CD4-positive, CD25-positive, alpha-beta regulatory T cell (primary cell): ENCODE measurements around the gene HOXB2. TPM values are rescaled to one million over a fixed set of nuclear protein-coding genes. Genes with fewer than 3 reads are reported as not detected.

ENCODE experiments used
- ATAC-seq, 2 donors: fragments of 150-1000 bp; cut with Tn5 transposase; one replicate each; pipeline ENCODE4 v1.10.0; 2021; ENCODE audit warnings: low read depth in 2 of 2, moderate number of reproducible peaks in 2 of 2, moderate library complexity in 1 of 2
- DNase-seq, 3 donors: peaks; one replicate each; pipeline versions ENCODE4 v3.0.0 to v3.0.0-alpha.2; 2012 to 2022; ENCODE audit warnings: mixed read lengths in 1 of 3
- H3K27ac ChIP-seq: one replicate; pipeline ENCODE4 v1.7.0; 2013; ENCODE audit warnings: mild to moderate bottlenecking, low read length; ENCODE audit not compliant: insufficient read depth, poor library complexity, severe bottlenecking
- H3K27me3 ChIP-seq: one replicate; pipeline ENCODE4 v1.7.0; 2013; ENCODE audit warnings: low read length; ENCODE audit not compliant: control insufficient read depth, insufficient read depth
- H3K36me3 ChIP-seq: one replicate; pipeline ENCODE4 v1.7.0; 2013; ENCODE audit warnings: mild to moderate bottlenecking, low read length, moderate library complexity; ENCODE audit not compliant: control insufficient read depth, insufficient read depth
- H3K4me1 ChIP-seq: 2 replicates; pipeline ENCODE4 v1.7.0; 2013; ENCODE audit warnings: mild to moderate bottlenecking, low read length; ENCODE audit not compliant: insufficient read depth, control insufficient read depth, poor library complexity, severe bottlenecking
- H3K4me3 ChIP-seq: one replicate; pipeline ENCODE4 v1.7.0; 2013; ENCODE audit warnings: low read depth, mild to moderate bottlenecking, low read length, moderate library complexity
- H3K9me3 ChIP-seq, 2 experiments: 1 replicate in 1 of 2; 2 replicates in 1 of 2; pipeline ENCODE4 v1.7.0; 2013; ENCODE audit warnings: low read length in 2 of 2, mild to moderate bottlenecking in 1 of 2, moderate library complexity in 1 of 2; ENCODE audit not compliant: control insufficient read depth in 2 of 2
- H3K27ac Mint-ChIP-seq, 3 donors: one replicate each; pipeline ENCODE4 v1.8.0; 2020 to 2022; ENCODE audit warnings: mild to moderate bottlenecking in 3 of 3, mixed read lengths in 3 of 3, moderate library complexity in 2 of 3
- H3K27me3 Mint-ChIP-seq: one replicate; pipeline ENCODE4 v1.8.0; 2022; ENCODE audit warnings: mild to moderate bottlenecking, mixed read lengths
- H3K36me3 Mint-ChIP-seq: one replicate; pipeline ENCODE4 v1.8.0; 2020; ENCODE audit warnings: mixed read lengths
- H3K4me1 Mint-ChIP-seq, 4 donors: one replicate each; pipeline ENCODE4 v1.8.0; 2020 to 2022; ENCODE audit warnings: mixed read lengths in 4 of 4, mild to moderate bottlenecking in 1 of 4
- H3K4me3 Mint-ChIP-seq, 4 donors: one replicate each; pipeline ENCODE4 v1.8.0; 2020 to 2022; ENCODE audit warnings: mild to moderate bottlenecking in 4 of 4, mixed read lengths in 4 of 4, moderate library complexity in 3 of 4
- H3K9me3 Mint-ChIP-seq, 7 donors: one replicate each; pipeline ENCODE4 v1.8.0; 2020 to 2022; ENCODE audit warnings: mixed read lengths in 7 of 7, mild to moderate bottlenecking in 3 of 7, moderate library complexity in 2 of 7
- polyA plus RNA-seq, 4 donors: library from polyadenylated mRNA; unstranded; fragments of 300-500 nt; fragmentation: Illumina TruSeq; gene quantifications; one replicate each; pipeline ENCODE4 v1.2.3, GENCODE V29; 2021
- total RNA-seq: library from RNA; stranded (reverse); gene quantifications from one replicate; pipeline ENCODE4 v1.2.3, GENCODE V29; 2022

The HOXB2 gene
- total and polyA plus RNA-seq, 5 donors from 2014 or later = 19.1 to 42.4 (median 31.1) TPM

DNA sequence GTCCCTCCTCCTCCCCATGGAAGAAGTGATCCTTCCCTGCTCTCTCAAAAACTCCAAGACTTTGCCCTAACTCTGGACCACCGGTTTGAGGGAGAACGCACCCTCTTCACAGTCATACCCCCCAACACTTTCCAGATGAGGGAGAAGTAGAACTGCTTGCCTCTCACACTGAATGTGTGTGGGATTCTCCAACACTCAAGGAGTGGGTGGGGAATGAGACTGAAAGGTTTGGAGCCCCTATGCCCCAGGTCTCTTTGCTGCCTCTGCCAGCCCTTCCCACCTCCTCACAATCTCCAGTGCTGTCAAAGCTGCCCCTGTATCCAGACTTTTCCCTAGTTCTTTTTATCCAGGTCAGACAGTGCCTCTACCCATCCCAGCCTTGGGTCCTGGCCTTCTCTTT is 21.8 kb upstream of the HOXB2 start:
- no peak overlapping the region for H3K4me3 Mint-ChIP-seq
- peaks cover 6% of the 10 kb centered on the region for H3K27me3 ChIP-seq

DNA sequence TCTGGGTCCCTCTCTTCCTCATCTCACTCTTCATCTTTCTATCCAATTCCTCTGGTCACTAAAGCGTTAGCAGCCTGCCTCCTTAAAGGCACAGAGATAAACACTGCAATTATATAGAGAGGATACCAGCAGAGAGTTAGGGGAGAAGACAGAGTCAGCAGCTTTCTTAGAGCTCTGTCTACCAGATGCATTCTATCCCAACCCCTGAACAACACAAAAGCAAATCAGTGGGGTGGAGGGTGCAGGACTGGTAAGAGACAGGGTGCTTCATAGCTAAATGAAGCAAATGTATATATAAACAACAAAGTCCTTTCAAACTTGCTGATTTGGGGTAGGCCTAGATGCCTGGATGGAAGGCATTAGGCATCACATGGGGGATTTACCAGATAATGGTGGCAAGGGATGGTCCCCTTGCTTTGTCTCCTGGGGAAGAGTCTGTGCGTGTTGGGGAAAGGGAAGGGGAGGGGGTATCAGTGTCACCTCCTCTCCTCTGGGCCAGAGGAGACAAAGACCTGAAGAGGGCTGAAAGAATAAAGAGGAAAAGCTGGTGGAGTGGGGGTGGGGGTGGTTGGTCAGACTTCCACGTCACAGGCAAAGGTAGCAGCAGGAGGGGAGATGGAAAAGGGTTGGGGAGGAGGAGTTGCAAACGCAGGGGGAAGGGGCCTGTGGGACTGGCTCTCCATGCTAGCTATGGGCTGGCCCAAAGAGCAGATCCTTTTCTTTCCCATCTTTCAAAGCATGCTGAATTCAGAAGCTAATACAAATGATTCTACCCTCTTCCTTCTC is 21.2 kb upstream of the HOXB2 start:
- no peaks in the 10 kb centered on the region for H3K9me3 ChIP-seq
- H3K27ac ChIP-seq = no peak overlapping the region
- no peaks in the 10 kb centered on the region for H3K4me1 ChIP-seq
- H3K4me3 ChIP-seq = no peak overlapping the region
- H3K36me3 ChIP-seq = no peaks in the 10 kb centered on the region
- Mint-ChIP-seq H3K4me1 (peaks cover 0 to 18% (median 6%) of the 10 kb centered on the region in 4 donors), H3K27me3 (peaks cover 15% of the 10 kb centered on the region), H3K4me3 (no peak overlapping the region), H3K36me3 (peaks cover 8% of the 10 kb centered on the region), H3K9me3 (no peaks in the 10 kb centered on the region), H3K27ac (no peak overlapping the region)
- DNase-seq (no peak), ATAC-seq (no peak)
- H3K27me3 ChIP-seq = peaks cover 6% of the 10 kb centered on the region

More for the DNA sequence above, 21.8 kb upstream of the HOXB2 start:
- H3K36me3 ChIP-seq = no peaks in the 10 kb centered on the region
- H3K9me3 Mint-ChIP-seq = no peaks in the 10 kb centered on the region
- H3K4me1 Mint-ChIP-seq = peaks cover 0 to 13% (median 6%) of the 10 kb centered on the region in 4 donors
- no peak overlapping the region for H3K27ac ChIP-seq
- peaks cover 8% of the 10 kb centered on the region for H3K36me3 Mint-ChIP-seq
- H3K4me1 ChIP-seq = no peaks in the 10 kb centered on the region
- no peak overlapping the region for H3K27ac Mint-ChIP-seq
- H3K9me3 ChIP-seq = no peaks in the 10 kb centered on the region
- DNase-seq = no peak
- no peak overlapping the region for H3K4me3 ChIP-seq
- H3K27me3 Mint-ChIP-seq = peaks cover 18% of the 10 kb centered on the region
- ATAC-seq = no peak

DNA sequence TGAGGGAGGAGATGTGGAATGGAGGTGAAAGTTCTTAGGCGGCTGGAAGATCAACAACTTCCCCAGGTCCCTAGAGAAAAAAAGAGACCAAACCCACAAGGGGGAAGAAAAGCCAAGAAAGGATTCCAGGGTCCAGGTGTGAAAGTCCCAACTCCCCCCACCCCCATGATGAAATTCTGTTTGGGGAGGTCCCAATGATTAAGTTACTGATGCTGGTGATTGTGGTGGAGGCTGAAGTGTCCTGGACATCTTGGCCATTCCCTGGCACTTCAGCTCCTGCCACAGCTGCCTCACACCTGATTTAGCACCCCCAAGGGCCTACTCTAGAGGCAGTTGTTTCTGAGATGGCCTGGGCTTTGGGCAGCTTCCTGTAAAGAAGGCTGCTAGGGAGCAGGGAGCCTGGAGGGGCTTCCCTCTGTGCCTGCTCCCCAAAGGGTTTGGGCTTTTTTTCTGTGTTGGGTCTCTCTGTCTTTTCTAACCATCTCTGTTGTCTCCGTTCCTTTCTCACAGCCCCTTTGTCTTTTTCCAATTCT is 20.2 kb upstream of the HOXB2 start:
- Mint-ChIP-seq H3K4me3 (peak overlapping the region in 1 of 4 donors; percentile 56), H3K27ac (no peak overlapping the region), H3K9me3 (no peaks in the 10 kb centered on the region), H3K36me3 (peaks cover 8% of the 10 kb centered on the region), H3K27me3 (peaks cover 15% of the 10 kb centered on the region), H3K4me1 (peaks cover 0 to 18% (median 6%) of the 10 kb centered on the region in 4 donors)
- Histone ChIP-seq H3K9me3 (no peaks in the 10 kb centered on the region), H3K27ac (no peak overlapping the region), H3K4me3 (no peak overlapping the region), H3K4me1 (no peaks in the 10 kb centered on the region), H3K36me3 (no peaks in the 10 kb centered on the region), H3K27me3 (peaks cover 6% of the 10 kb centered on the region)
- no peak for ATAC-seq
- no peak for DNase-seq

DNA sequence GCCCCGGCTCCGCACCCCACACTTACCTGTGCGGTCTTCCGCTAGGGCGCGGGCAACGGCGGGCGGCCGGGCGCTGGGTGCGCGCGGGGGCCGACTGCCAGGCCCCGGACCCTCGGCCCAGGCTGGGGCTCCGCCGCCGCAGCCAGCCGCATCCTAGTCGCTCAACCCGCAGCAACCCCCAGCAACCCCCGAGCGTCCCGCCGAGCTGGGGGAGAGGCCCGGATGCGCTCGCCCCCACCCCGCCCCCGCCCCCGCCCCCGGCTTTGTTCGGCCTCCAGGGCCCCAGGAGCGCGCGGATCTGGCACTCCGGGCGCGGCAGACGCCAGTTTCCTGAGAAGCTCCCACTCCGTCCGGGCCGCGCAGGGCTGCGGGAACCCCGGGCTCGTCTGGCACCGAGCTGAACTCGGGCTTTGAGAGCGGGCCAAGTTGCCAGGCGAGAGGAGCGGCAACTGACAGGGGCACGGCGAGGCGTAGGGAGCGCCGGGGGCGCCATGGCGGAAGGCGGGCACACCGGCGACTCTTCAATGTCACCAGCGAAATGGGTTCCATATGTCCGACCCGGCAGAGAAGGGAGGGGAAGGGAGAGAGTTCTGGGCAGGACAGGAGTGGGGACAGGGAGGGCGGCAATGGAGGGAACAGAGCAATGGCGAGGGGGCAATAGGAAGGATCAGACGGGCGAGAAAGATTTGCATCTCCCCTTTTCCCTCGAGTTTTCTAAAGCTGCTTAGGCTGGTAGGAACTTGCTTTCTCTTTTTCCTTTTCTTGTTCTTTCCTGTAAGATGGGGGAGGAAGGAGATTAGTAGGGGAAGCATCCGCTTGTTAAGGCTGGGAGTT is 19.5 kb upstream of the HOXB2 start:
- Mint-ChIP-seq H3K4me1 (peaks cover 0 to 18% (median 6%) of the 10 kb centered on the region in 4 donors), H3K27me3 (peaks cover 10% of the 10 kb centered on the region), H3K9me3 (no peaks in the 10 kb centered on the region), H3K36me3 (peaks cover 3% of the 10 kb centered on the region), H3K27ac (no peak overlapping the region), H3K4me3 (peak overlapping the region in 1 of 4 donors; percentile 56)
- no peaks in the 10 kb centered on the region for H3K36me3 ChIP-seq
- no peak for ATAC-seq
- DNase-seq = no peak
- no peak overlapping the region for H3K4me3 ChIP-seq
- H3K27me3 ChIP-seq = peaks cover 6% of the 10 kb centered on the region
- H3K9me3 ChIP-seq = no peaks in the 10 kb centered on the region
- H3K4me1 ChIP-seq = no peaks in the 10 kb centered on the region
- H3K27ac ChIP-seq = no peak overlapping the region

DNA sequence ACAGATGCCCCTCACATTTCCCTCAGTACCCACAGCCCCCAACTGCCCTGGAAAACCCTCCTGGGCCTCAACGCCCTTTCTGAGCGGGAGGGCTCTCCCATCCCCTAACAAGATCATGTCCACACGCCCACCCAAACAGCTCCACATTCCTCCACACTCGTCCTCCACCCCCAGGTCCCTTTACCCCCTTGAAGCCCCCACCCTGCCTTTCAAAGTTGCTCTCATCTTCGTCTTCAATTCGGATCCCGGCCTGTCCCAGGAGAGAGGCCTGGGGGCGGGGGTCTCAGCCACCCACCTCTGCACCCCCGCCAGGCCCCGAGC is 18.9 kb upstream of the HOXB2 start:
- H3K27ac ChIP-seq = no peak overlapping the region
- H3K4me3 ChIP-seq = no peak overlapping the region
- no peaks in the 10 kb centered on the region for H3K4me1 ChIP-seq
- Mint-ChIP-seq H3K36me3 (peaks cover 3% of the 10 kb centered on the region), H3K4me3 (no peak overlapping the region), H3K9me3 (no peaks in the 10 kb centered on the region), H3K27me3 (peaks cover 9% of the 10 kb centered on the region), H3K4me1 (peaks cover 0 to 18% (median 3%) of the 10 kb centered on the region in 4 donors), H3K27ac (no peak overlapping the region)
- no peaks in the 10 kb centered on the region for H3K9me3 ChIP-seq
- no peaks in the 10 kb centered on the region for H3K36me3 ChIP-seq
- H3K27me3 ChIP-seq = peaks cover 6% of the 10 kb centered on the region
- no peak for ATAC-seq
- no peak for DNase-seq

DNA sequence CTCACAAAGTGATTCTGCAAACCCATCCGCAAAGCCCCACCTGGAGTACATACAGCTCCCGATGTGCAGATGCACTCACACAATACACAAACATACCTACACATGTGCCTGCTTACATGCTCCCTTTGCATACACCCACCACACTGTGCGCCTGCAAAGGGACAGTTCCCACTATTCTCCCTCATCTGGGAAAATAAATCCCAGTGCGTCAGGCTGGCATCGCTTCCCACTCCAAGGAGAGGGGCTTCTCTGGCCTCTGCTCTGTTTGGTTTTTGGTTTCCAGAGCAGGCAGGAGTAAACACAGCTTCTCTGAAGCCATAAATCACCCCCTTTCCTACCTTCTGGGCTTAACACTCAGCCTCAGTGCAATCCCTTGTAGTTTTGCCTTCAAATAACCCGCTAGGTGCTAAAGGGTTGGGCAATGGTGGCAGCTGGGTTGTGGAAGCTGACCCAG is 18.5 kb upstream of the HOXB2 start:
- H3K27me3 ChIP-seq = peaks cover 3% of the 10 kb centered on the region
- Mint-ChIP-seq H3K9me3 (no peaks in the 10 kb centered on the region), H3K27ac (no peak overlapping the region), H3K27me3 (peaks cover 9% of the 10 kb centered on the region), H3K36me3 (peaks cover 5% of the 10 kb centered on the region), H3K4me1 (peaks cover 0 to 14% (median 2%) of the 10 kb centered on the region in 4 donors), H3K4me3 (no peak overlapping the region)
- no peak overlapping the region for H3K4me3 ChIP-seq
- no peaks in the 10 kb centered on the region for H3K4me1 ChIP-seq
- ATAC-seq = no peak
- no peaks in the 10 kb centered on the region for H3K9me3 ChIP-seq
- H3K27ac ChIP-seq = no peak overlapping the region
- no peaks in the 10 kb centered on the region for H3K36me3 ChIP-seq
- DNase-seq = no peak

DNA sequence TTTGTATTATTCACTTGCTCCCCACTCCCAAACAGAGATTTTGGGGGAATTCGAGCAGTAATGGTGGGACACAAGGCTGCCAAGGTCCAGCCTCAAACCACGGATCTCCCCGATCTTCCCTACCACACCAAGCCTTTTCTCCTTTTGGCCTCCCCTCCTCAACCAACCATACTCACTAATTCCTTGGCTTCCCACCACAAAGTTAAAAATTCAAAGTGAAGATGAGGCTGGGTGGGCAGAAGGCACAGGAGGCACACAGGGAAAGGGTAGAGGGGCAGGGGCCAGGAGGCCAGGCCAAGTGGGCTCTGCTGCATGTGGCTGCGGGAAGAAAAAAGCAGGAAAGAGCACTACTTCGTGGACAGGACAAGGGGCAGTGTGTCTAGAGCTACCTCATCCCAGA is 18.0 kb upstream of the HOXB2 start:
- no peak overlapping the region for H3K4me3 ChIP-seq
- no peaks in the 10 kb centered on the region for H3K9me3 ChIP-seq
- Mint-ChIP-seq H3K4me3 (no peak overlapping the region), H3K27me3 (peaks cover 12% of the 10 kb centered on the region), H3K4me1 (peaks cover 0 to 12% (median under 1%) of the 10 kb centered on the region in 4 donors), H3K27ac (no peak overlapping the region), H3K36me3 (peaks cover 4% of the 10 kb centered on the region), H3K9me3 (no peaks in the 10 kb centered on the region)
- H3K27ac ChIP-seq = no peak overlapping the region
- H3K27me3 ChIP-seq = peaks cover 3% of the 10 kb centered on the region
- no peak for DNase-seq
- H3K36me3 ChIP-seq = no peaks in the 10 kb centered on the region
- ATAC-seq = no peak
- no peaks in the 10 kb centered on the region for H3K4me1 ChIP-seq
